ENCODE results near the gene LIMK1.
"Not testable (repeated sequence)": the region's sequence is repeated elsewhere in the genome, so short reads cannot be mapped to it uniquely, and the experiment has no call there.

Gene LIMK1

DNA sequence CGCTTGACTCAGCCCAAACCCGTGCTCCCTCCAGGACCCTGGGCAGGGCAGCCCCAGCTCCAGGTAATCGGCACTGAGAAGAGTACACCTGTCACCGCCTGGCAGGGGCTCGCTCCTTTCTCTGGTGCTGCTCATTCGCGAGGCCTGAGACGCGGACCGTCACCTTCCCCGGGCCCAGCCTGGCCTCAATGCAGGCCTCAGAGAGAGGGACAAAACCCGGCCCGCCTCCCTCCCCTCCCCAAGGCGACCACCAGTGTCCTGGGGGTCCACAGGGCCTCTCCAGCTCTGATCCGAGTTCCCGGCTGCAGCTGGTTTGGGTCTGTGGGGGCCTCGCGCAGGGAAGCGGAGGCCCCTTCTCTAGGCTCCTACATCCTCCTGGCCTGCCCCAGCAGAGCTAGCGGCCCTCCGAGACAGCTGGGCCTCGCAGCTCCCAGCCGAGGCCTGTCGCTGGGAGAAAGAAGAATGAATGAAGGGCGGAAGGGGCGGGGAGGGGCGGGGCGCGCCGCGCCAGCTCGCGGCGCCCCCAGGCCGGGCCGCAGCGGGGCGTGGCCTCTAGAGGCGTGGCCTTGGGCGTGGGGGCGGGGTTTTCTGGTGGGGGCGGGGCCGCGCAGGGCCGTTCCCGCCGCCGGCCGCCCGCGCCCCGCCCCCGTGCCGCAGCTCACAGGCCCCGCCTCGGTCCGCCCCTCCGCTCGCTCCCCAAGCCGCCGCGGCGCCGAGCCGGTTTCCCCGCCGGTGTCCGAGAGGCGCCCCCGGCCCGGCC is at the start of gene LIMK1:
TSS of gene LIMK1 (plus strand) at position 688 of the 760 bp plus-strand sequence. CDS start 187 bp downstream, outside the sequence.
- DNase-seq: peak; percentile 35

- DNase-seq: no peak
These were observed 46.0 kb upstream of the LIMK1 start for GRCh38 chr7:74037609-74038008.

DNA sequence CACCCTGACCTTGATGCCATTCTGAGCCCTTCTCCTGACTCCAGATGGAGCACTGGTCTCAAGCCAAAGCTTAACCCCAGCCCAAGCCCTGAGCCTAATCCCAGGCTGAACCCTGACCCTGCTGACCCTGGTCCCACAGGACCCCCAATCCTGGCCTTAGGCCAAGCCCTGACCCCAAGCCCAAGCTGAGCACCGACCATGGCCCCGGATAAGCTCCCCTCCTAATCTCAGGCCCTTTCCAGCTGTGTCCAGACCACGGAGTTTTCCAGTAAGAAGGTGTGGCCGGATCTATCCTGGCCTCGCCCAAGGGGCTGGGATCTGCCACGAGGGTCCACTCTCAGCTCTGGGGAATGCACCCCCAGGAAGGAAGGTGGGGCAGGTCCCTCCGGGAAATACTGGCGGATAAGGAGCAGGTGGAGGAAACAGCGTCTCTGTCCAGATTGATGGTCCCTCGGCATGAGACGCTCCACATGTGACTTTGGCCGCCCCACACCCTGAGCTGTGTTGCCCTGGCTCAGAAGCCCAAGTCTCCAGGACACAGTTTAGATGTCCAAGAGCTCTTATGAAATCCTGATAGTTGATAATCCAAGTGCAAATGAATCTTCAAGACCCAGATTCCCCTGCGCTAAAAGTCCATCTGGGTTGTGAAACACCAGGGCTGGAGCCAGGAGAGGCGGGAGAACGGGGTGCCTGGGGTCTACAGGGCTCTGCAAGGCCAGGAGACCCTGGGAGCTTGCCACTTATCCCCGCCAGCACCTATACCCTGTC is 45.2 kb upstream of the LIMK1 start:
- no peak for DNase-seq

DNA sequence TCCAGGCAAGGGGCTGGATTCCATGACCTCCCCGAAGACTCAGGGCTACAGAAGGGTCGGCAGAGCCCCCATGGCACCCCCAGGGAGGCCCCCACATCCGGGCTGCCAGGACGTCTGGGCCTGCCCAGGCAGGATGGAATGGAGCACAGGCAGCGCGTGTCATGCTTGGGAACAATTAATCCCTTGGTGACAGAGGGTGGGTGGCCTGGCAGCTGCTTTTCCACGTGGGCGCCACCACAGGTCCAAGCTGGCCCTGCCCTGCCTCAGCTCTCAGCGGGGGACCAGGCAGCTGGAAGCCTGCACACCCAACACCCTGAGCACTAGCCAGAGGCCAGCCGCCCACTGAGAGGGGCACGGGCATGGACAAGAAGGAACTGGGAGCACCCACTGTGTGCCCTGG is 44.3 kb upstream of the LIMK1 start:
- DNase-seq: no peak

- DNase-seq: no peak
These were observed 43.4 kb upstream of the LIMK1 start for GRCh38 chr7:74040101-74040790.

GRCh38 chr7:74040791-74041520 is 42.6 kb upstream of the LIMK1 start:
- no peak for DNase-seq

GRCh38 chr7:74042746-74043522 is 40.7 kb upstream of the LIMK1 start:
- DNase-seq: no peak

DNA sequence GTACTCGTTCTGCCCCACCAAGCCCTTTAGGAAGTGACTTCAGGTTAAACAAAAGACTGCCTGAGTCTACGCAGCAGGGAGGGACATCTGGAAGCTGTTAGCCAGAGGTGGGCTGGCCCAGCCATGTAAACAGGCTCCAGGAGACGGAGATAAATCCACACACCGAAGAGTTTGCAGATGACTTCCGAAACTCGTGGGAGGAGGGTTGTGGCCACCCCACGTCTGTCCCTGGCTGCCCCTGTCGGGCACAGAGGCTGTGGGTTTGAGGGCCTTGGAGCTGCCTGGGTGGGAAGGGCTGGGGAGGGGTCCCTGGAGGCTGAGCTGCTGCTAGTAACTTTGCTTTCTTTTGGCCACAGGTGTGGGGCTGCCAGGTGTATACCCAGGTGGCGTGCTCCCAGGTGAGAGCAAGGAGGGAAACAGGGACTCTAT is 40.1 kb upstream of the LIMK1 start:
- DNase-seq: no peak

DNA sequence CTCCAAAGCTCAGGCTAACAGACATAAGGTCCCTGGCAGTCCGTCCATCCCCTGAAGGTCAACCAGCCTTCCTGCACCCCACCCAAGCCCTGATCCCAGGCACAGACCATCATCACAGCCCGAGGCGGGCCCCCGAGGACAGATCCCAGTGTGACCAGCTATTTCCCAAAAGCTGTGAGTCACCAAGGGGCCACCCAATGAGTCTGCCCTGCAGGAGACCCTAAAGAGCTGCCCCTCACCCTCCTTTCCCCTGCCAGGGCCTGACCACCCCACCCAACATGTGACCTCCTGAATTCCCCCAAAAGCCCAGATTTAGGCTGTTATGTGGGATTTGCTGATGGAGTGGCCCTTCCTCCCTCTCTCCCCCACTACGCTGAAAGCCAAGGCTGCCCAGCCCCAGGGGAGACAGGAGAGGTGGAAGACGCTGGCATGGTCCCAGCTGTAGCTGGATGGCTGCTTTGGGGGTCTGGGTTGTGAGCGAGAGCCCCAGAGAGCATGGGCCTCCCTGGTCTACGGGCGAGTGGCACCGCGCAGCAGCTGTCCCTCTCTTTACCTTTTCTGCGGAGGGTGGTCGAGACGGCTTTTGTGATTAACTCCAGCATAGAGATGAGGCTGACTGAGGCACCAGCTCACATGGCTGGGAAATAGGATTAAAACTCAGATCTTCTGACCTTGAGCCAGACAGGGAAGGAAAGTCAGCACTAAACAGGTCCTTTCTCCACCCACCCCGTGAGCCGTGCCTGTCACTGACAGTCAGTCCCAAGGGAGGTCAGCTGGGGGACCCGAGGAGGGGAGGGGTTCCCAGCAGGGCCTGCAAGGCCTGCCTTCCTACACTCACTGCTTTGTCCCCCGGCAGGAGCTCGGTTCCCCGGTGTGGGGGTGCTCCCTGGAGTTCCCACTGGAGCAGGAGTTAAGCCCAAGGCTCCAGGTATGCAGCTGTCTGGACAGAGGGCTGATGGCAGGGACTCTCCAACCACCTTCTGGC is 38.9 kb upstream of the LIMK1 start:
- DNase-seq: no peak

- not testable (repeated sequence) for DNase-seq
These were observed 37.0 kb upstream of the LIMK1 start for GRCh38 chr7:74046581-74046980.

DNA sequence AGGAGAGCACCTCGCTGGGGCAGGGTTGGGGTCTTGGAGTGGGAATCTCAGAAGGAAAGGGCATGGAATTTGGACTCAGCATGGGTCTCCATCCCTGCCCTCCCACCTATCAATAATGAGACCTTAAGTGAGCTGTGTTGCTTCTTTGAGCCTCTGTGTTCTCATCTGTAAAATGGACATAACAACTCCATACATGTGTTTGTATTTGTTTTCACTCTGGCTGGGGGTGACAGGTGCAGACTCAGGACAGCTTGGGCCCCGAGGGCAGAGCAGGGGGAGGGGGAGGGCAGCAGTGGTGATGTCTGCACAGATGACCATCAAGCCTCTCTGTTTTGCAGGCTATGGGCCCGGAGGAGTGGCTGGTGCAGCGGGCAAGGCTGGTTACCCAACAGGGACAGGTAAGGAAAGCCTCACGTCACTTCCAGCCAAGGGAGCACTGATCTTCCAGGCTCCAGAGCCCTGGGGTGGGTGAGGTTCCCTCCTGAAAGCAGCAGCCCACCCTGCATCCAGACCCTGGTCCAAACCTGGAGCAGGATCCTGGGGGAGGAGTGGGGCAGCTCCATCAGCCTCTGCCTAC is 35.7 kb upstream of the LIMK1 start:
- no peak for DNase-seq

DNA sequence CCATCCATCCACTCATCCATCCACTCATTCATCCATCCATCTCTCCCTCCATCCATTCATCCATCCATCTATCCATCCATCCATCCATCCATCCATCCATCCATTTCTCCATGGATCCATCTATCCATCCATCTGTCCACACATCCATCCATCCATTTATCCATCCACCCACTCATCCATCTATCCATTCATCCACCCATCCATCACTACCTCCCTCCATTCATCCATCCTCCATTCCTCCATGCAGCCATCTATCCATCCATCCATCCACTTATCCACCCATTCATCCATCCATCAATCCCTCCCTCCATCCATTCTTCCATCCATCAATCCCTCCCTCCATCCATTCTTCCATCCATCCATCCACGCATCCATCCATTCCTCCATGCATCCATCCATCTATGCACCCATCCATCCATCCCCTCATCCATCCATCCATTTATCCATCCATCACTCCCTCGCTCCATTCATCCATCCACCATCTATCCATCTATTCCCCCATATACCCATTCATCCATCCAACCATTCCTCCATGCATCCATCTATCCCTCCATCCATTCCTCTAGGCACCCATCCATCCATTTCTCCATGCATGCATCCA is 34.5 kb upstream of the LIMK1 start:
- no peak for DNase-seq

- DNase-seq: no peak
These were observed 33.4 kb upstream of the LIMK1 start for GRCh38 chr7:74049997-74050798.

GRCh38 chr7:74051193-74051592 is 32.4 kb upstream of the LIMK1 start:
- no peak for DNase-seq

DNA sequence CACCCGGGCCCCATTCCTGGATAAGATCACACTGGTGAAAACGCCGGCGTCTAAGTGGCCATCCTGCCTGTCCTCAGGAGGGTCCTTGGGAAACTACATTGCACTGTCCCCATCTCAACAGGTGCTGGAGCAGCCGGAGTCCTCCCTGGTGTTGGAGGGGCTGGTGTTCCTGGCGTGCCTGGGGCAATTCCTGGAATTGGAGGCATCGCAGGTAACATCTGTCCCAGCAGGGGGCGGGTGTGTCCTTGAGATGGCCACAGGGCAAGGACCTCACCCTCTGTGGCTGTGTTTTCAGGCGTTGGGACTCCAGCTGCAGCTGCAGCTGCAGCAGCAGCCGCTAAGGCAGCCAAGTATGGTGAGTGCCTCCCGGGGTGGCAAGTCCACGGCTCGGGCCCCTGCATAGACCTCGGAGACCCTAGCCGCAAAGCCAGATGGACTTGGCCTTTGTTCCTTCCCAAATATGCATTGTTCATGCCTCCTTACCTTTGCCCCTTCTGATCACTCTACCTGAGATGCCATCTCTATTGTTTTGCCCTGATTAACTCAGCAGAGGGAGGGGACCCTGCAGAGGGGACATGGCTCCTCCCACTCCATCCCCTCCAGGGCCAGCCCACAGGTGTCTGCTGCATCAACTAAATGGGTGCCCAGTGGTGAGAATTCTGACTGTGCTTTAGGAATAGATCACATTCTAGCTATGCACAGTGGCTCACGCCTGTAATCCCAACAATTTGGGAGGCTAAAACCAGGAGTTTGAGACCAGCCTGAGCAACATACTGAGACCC is 31.8 kb upstream of the LIMK1 start:
- DNase-seq: no peak

DNA sequence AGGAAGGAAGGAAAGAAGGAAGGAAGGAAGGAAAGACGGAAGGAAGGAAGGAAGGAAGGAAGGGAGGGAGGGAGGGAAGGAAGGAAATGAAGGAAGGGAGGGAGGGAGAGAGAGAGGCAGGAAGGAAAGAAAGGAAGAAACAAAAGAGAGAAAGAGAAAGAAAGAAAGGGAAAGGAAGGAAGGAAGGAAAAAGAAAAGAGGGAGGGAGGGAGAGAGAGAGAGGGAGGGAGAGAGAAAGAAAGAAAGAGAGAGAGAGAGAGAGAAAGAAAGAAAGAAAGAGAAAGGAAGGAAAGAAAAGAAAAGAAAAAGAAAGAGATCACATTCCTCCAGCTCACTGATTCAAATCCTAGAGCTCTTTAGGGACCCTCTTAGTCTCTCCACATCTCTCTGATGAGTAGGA is 31.0 kb upstream of the LIMK1 start:
- DNase-seq: no peak

DNA sequence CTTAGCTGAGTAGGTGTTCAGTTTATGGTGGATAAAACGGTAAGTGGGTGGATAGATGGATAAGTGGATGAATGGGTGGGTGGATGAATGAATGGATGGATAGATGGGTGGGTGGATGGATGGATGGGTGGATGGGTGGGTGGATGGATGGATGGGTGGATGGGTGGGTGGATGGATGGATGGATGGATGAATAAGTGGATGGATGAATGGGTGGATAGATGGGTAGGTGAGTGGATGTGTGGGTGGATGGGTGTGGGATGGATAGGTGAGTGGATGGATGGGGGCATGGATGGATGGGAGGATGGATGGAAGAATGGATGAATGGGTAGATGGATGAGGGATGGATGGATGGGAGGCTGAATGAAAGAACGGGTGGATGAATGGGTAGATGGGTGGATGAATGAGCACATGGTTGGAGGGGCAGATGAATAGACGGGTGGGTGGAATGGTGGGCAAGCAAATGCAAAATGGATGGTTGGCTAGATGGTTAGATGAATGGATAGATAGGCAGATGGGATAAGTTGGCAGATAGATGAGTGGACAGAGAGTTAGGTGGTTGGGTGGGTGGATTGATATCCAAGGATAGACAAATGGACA is 29.9 kb upstream of the LIMK1 start:
- no peak for DNase-seq
